GM18873 (cell line): ENCODE measurements around the gene C3orf38.
A peak's percentile ranks its signal among the peaks of the same experiment; 100 is the strongest.
"Not testable (repeated sequence)": the region's sequence is repeated elsewhere in the genome, so short reads cannot be mapped to it uniquely, and the experiment has no call there.

ENCODE experiments used
- ATAC-seq: cut with Tn5 transposase; IDR thresholded peaks from one replicate; pipeline ENCODE4 v1.9.1; 2021; ENCODE audit warnings: mild to moderate bottlenecking, moderate library complexity, moderate number of reproducible peaks; ENCODE audit not compliant: unreplicated experiment, low FRiP score

C3orf38 gene

GRCh38 chr3:88149509-88150362 lies at the start of gene C3orf38:
C3orf38 (plus strand) TSS chr3:88149959; CDS start chr3:88150053, 94 bp downstream.
- ATAC-seq = peak; percentile 72

- ATAC-seq = peak; percentile 46
Observed at GRCh38 chr3:88101142-88101541, 48.6 kb upstream of the C3orf38 start.

- ATAC-seq = no peak
Observed at GRCh38 chr3:88105325-88105724, 44.4 kb upstream of the C3orf38 start.

- ATAC-seq = no peak
Observed at GRCh38 chr3:88112289-88112688, 37.5 kb upstream of the C3orf38 start.

GRCh38 chr3:88113311-88114162 lies 36.2 kb upstream of the C3orf38 start:
- peak; percentile 87 for ATAC-seq

GRCh38 chr3:88114878-88115549 lies 34.7 kb upstream of the C3orf38 start:
- no peak for ATAC-seq

- no peak for ATAC-seq
Observed at GRCh38 chr3:88117683-88118082, 32.1 kb upstream of the C3orf38 start.

GRCh38 chr3:88118603-88119002 lies 31.2 kb upstream of the C3orf38 start:
- ATAC-seq = not testable (repeated sequence)

- ATAC-seq = no peak
Observed at GRCh38 chr3:88123526-88123925, 26.2 kb upstream of the C3orf38 start.

GRCh38 chr3:88131695-88132094 lies 18.1 kb upstream of the C3orf38 start:
- no peak for ATAC-seq

GRCh38 chr3:88132894-88133293 lies 16.9 kb upstream of the C3orf38 start:
- ATAC-seq = no peak

- ATAC-seq = no peak
Observed at GRCh38 chr3:88133711-88134263, 16.0 kb upstream of the C3orf38 start.

GRCh38 chr3:88137836-88138235 lies 11.9 kb upstream of the C3orf38 start:
- no peak for ATAC-seq

GRCh38 chr3:88141458-88142083 lies 8.2 kb upstream of the C3orf38 start:
- no peak for ATAC-seq

- no peak for ATAC-seq
Observed at GRCh38 chr3:88142094-88142624, 7.6 kb upstream of the C3orf38 start.

GRCh38 chr3:88147261-88147660 lies 2.5 kb upstream of the C3orf38 start:
- no peak for ATAC-seq

- no peak for ATAC-seq
Observed at GRCh38 chr3:88148651-88149050, 1.1 kb upstream of the C3orf38 start.

GRCh38 chr3:88149101-88149508 lies 654 bp upstream of the C3orf38 start:
- ATAC-seq = peak; percentile 16

- ATAC-seq = peak; percentile 27
Observed at GRCh38 chr3:88150371-88150770, 612 bp downstream of the C3orf38 start.

- no peak for ATAC-seq
Observed at GRCh38 chr3:88150806-88151205, 1.0 kb downstream of the C3orf38 start.
